ENCODE measurements around the gene DCAF5.
A peak's percentile ranks its signal among the peaks of the same experiment; 100 is the strongest.

DCAF5 gene

DNA sequence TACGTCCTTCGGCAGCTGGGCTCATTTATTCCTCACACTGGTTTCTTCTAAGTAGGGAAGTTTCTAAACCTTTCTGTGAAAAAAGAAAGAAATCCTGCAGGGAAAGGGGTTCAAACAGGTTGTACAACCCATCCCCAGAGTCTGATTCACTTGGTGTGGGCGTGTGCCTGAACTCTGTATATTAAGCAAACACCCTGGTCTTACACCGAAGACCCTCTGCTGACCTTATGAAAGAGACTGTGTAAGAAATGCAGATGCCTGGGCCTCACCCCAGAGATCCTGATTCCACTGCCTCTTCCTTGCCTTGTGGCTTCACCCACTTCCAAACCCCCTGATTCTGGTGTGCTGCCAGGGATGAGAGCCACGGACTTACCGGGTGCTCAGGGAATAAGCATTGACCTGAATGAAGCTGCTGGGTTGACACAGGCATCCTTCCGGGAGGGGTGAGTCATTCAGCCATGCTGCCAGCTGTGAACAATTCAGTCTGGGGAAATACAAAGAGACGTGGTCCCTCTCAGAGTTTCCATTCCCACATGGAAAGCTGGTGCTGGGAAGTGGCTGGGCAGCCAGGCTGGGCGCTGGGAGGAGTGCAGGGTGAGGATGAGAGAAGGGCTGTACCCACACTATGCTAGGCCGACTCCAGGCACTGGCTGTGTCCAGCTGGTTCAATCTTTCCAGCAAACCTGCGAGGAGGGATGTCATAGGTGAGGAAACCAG, 147.3 kb downstream of the DCAF5 start:
- peak; percentile 91 for DNase-seq (ENCODE audit: low spot score)

DNA sequence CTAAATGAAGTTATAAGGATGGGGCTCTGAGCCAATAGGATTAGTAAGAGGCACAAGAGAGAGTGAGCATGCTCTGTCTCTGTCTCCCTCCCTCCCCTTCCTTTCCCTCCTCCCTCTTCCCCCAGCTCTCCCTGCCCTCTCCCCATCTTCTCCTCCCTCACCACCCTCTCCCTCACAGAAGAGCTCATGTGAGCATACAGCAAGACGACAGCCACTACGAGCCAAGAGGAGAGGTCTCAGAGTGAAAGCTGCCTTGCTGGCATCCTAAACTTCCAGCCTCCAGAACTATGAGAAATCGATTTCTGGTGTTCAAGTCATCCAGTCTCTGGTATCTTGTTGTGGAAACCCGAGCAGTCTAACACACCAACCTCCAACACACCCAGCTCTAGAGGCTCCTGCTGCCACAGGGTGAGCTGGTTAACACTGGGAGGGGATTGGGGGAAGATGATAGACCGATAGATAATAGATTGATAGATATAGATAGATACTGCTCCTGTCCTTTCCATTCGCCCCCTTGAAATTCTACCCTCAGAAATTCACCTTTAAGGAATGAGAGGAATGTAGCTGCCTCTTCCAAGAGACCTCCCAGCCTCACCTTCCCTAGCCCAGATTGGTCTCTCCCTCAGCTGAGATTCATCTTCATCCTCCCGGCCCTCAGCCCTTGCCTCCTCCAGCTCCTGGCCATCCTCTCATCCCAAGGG, 148.0 kb downstream of the DCAF5 start:
- no peak for DNase-seq (ENCODE audit: low spot score)

DNA sequence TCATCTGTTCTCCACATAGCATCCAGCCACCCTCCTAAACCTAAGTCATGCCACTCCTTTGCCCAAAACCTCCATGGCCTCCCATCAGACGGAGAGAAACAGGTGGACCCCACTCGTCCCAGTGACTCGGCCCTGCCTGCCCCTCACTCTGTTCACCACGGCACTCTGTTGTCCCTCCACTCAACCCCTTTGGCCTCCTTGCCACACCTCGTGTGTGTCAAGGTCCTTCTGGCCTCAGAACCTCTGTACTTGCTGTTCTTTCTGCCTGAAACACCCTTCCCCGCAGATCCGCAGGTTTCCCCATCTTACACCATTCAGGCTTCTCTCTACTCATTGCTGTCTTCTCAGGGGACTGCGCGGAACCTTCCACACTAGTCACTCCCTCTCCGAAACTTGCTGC, 149.3 kb downstream of the DCAF5 start:
- DNase-seq (ENCODE audit: low spot score), result no peak

DNA sequence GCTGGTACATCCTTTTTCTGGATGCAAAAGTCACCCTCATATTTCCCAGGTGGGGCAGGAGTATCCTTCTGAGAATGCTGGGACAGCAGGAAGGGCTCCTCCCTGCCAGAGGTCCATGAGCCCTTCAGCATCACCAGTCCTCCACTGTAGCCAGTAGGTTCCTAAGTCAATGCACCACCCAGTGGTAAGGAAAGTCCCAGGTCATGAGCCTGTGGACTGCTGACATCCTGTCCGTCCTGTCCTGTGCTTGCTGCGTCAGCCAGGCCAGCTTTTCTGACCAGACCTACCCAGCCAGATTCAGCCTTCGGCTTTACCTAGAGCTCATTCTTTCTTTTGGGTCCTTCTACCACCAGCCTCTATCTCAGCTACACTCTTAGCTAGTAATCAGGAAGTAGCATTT, 150.8 kb downstream of the DCAF5 start:
- peak; percentile 58 for DNase-seq (ENCODE audit: low spot score)

DNA sequence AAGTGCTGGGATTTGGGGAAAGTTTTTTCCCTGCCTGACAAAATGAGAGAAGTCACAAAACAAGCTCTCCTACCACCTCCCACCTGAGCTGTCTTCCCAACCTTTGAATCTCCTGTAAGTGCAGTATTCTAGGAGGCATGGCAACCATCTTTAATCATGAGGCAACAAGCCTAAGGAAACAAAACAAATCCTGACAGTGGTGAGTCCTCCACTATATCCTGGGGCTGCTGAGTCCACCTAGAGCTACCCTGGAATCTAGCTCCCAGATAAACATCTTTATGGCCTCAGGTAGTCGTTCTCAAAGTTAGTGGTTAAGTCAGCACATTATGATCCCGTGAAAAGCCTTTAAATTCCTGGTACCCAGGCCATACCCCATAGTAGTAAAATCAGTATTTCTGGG, 151.5 kb downstream of the DCAF5 start:
- DNase-seq (ENCODE audit: low spot score), result no peak

Data from SW480 (cell line).